A549 (cell line): ENCODE data around the gene STOML2.

Source experiments
- CEBPB ChIP-seq, 2 experiments: fragments of >200 bp in 1 of 2; sonication (Bioruptor Twin) in 1 of 2; formaldehyde crosslinking in 1 of 2; IDR thresholded peaks; 2 replicates each; pipeline ENCODE4 v1.6.1; 2012 to 2016
- CHD4 ChIP-seq: fragments of 200-600 bp; sonication (generic); IDR thresholded peaks from 2 replicates; pipeline ENCODE4 v1.6.1; 2016; ENCODE audit warnings: antibody characterized with exemption, mild to moderate bottlenecking, borderline replicate concordance
- CTCF ChIP-seq: fragments of >200 bp; sonication (Bioruptor Twin); formaldehyde crosslinking; IDR thresholded peaks from 3 replicates; pipeline ENCODE4 v1.5.1; 2016
- ELK1 ChIP-seq: fragments of 150-350 bp; IDR thresholded peaks from 2 replicates; pipeline ENCODE4 v1.6.1; 2014; ENCODE audit warnings: low read depth, mild to moderate bottlenecking, low read length
- FOSL2 ChIP-seq, 2 experiments: fragments of 450-650 bp in 1 of 2; fragments of >200 bp in 1 of 2; sonication (Bioruptor Twin) in 1 of 2; formaldehyde crosslinking; IDR thresholded peaks; 2 replicates each; pipeline versions ENCODE4 v1.5.0 to v1.6.1; 2016 to 2020; ENCODE audit warnings: mild to moderate bottlenecking in 1 of 2, moderate library complexity in 1 of 2
- MYC ChIP-seq: IDR thresholded peaks from 2 replicates; pipeline ENCODE4 v1.6.1; 2012; ENCODE audit warnings: mild to moderate bottlenecking, inconsistent platforms, low read length, improper control_type of control experiment, borderline replicate concordance
- NPAS2 ChIP-seq: fragments of 250-450 bp; sonication (Bioruptor Pico); IDR thresholded peaks from 2 replicates; pipeline ENCODE4 v1.8.0; 2022; ENCODE audit warnings: mild to moderate bottlenecking, moderate library complexity, borderline replicate concordance
- NR3C1 ChIP-seq: fragments of >200 bp; sonication (Bioruptor Twin); formaldehyde crosslinking; IDR thresholded peaks from 3 replicates; pipeline ENCODE4 v1.6.1; 2017
- PHF8 ChIP-seq: fragments of 200-600 bp; sonication (generic); IDR thresholded peaks from 2 replicates; pipeline ENCODE4 v1.6.1; 2016; ENCODE audit warnings: low read depth, mild to moderate bottlenecking, antibody characterized with exemption, moderate library complexity, borderline replicate concordance
- POLR2A ChIP-seq: IDR thresholded peaks from 2 replicates; pipeline ENCODE4 v1.6.1; 2012; ENCODE audit warnings: mild to moderate bottlenecking, low read length
- POLR2AphosphoS2 ChIP-seq: conservative IDR thresholded peaks from 2 replicates; pipeline ENCODE4 v1.6.1; 2012; ENCODE audit warnings: low read length, improper control_type of control experiment, inconsistent platforms
- RAD21 ChIP-seq, 2 experiments: fragments of >200 bp in 1 of 2; sonication (Bioruptor Twin) in 1 of 2; formaldehyde crosslinking in 1 of 2; IDR thresholded peaks in 1 of 2; conservative IDR thresholded peaks in 1 of 2; 2 replicates in 1 of 2; 3 replicates in 1 of 2; pipeline ENCODE4 v1.6.1; 2012 to 2018; ENCODE audit warnings: inconsistent platforms in 1 of 2
- USF2 ChIP-seq: fragments of 450-650 bp; IDR thresholded peaks from 2 replicates; pipeline ENCODE4 v1.6.1; 2014; ENCODE audit warnings: antibody characterized with exemption

- TF ChIP-seq POLR2AphosphoS2 = no peak
- no peak for TF ChIP-seq RAD21 (conservative IDR thresholded peaks at IDR 0.05 in 1 of 2, IDR thresholded peaks at IDR 0.05 in 1 of 2)
- TF ChIP-seq POLR2A = no peak
- TF ChIP-seq MYC = no peak
- TF ChIP-seq PHF8 = no peak
- TF ChIP-seq CTCF = no peak
- TF ChIP-seq FOSL2 (IDR thresholded peaks at IDR 0.05) = no peak
- TF ChIP-seq FOSL2 (CRISPR knock-in tag; IDR thresholded peaks at IDR 0.05) = no peak
- TF ChIP-seq NR3C1 = no peak
- no peak for TF ChIP-seq ELK1
- TF ChIP-seq CHD4 = no peak
- no peak for TF ChIP-seq NPAS2 (CRISPR knock-in tag)
- no peak for TF ChIP-seq CEBPB (IDR thresholded peaks at IDR 0.05)
- no peak for TF ChIP-seq USF2
Measured at GRCh38 chr9:35097573-35097972, 5.4 kb downstream of the STOML2 start.
